HepG2 (cell line): ENCODE measurements around the gene SLIRP. TPM values are rescaled to one million over a fixed set of nuclear protein-coding genes. Genes with fewer than 3 reads are reported as not detected.
"Not testable (repeated sequence)": the region's sequence is repeated elsewhere in the genome, so short reads cannot be mapped to it uniquely, and the experiment has no call there.

Experiments used
- ATAC-seq: fragments of 200-7000 bp; cut with Tn5 transposase; 3 replicates; pipeline ENCODE4 v1.9.1; 2020; ENCODE audit warnings: mild to moderate bottlenecking, moderate library complexity
- BruUV-seq: library from RNA; stranded (reverse); fragments of 400-500 nt; replicated peaks from 2 replicates; lab custom pipeline; 2021; lab: Mats Ljungman, UMichigan
- CTCF ChIA-PET: fragments of 300-600 bp; formaldehyde crosslinking; extraction: SDS; loops from one replicate; lab custom pipeline; 2021; ENCODE audit warnings: low total read pairs, inconsistent platforms, low intra/inter-chr PET ratio; lab: Yijun Ruan, JAX
- POLR2A ChIA-PET: fragments of 350-600 bp; sonication (Branson Sonifier 250); formaldehyde crosslinking; loops from one replicate; lab custom pipeline; 2020; ENCODE audit warnings: antibody characterized with exemption, inconsistent platforms; lab: Yijun Ruan, JAX
- DNase-seq: peaks from one replicate; pipeline ENCODE4 v3.0.0-alpha.2; 2015; ENCODE audit warnings: low spot score
- FAIRE-seq: peaks from 3 replicates; lab custom pipeline; 2011; peaks lifted over from hg19 to GRCh38; lab: Jason Lieb, UNC
- H2AFZ ChIP-seq: one replicate; pipeline ENCODE4 v1.6.1; 2011; ENCODE audit warnings: low read length, inconsistent platforms
- H3K27ac ChIP-seq: fragments of 300-600 bp; 3 replicates; pipeline ENCODE4 v1.8.0; 2011; ENCODE audit warnings: mixed run types, mild to moderate bottlenecking, mixed read lengths, low read length, inconsistent platforms; ENCODE audit not compliant: insufficient read depth; ENCODE audit errors: extremely low read length
- H3K27me3 ChIP-seq, 2 experiments: fragments of 200-600 bp in 1 of 2; 2 replicates in 1 of 2; 3 replicates in 1 of 2; pipeline versions ENCODE4 v1.6.0 to v1.8.0; 2011; ENCODE audit warnings: low read length in 2 of 2, mild to moderate bottlenecking in 2 of 2, moderate library complexity in 2 of 2, inconsistent platforms in 1 of 2; ENCODE audit not compliant: insufficient read depth in 2 of 2, control insufficient read depth in 1 of 2
- H3K36me3 ChIP-seq, 2 experiments: fragments of 200-600 bp in 1 of 2; replicated peaks in 1 of 2; 2 replicates in 1 of 2; 3 replicates in 1 of 2; pipeline versions ENCODE4 v1.5.1 to v1.8.0; 2011; ENCODE audit warnings: low read length in 2 of 2, inconsistent platforms in 1 of 2; ENCODE audit not compliant: insufficient read depth in 2 of 2, control insufficient read depth in 1 of 2
- H3K4me1 ChIP-seq: 2 replicates; pipeline ENCODE4 v1.5.1; 2012; ENCODE audit warnings: low read length, inconsistent platforms; ENCODE audit not compliant: insufficient read depth
- H3K4me2 ChIP-seq: 2 replicates; pipeline ENCODE4 v1.6.0; 2011; ENCODE audit warnings: low read depth, low read length, inconsistent platforms
- H3K4me3 ChIP-seq, 3 experiments: fragments of 200-600 bp in 1 of 3; sonication (generic), shearing (Covaris generic) in 1 of 3; replicated peaks in 1 of 3; 2 replicates each; pipeline ENCODE4 v1.5.1; 2011 to 2016; ENCODE audit warnings: low read length in 3 of 3, inconsistent platforms in 2 of 3, low read depth in 2 of 3, mild to moderate bottlenecking in 2 of 3, control low read depth in 1 of 3, mixed read lengths in 1 of 3; ENCODE audit not compliant: insufficient read depth in 1 of 3
- H3K79me2 ChIP-seq: one replicate; pipeline ENCODE4 v1.6.1; 2011; ENCODE audit warnings: low read length, inconsistent platforms; ENCODE audit not compliant: insufficient read depth
- H3K9ac ChIP-seq: 2 replicates; pipeline ENCODE4 v1.6.0; 2011; ENCODE audit warnings: mild to moderate bottlenecking, low read depth, low read length, inconsistent platforms; ENCODE audit not compliant: insufficient read depth
- H3K9me3 ChIP-seq: 2 replicates; pipeline ENCODE4 v1.5.1; 2012; ENCODE audit warnings: mild to moderate bottlenecking, low read length
- H4K20me1 ChIP-seq: 2 replicates; pipeline ENCODE4 v1.6.0; 2011; ENCODE audit warnings: inconsistent platforms, mild to moderate bottlenecking, low read length, moderate library complexity; ENCODE audit not compliant: insufficient read depth
- BRCA1 ChIP-seq: sonication (generic); formaldehyde crosslinking; IDR thresholded peaks from 2 replicates; pipeline ENCODE4 v1.4.0; 2020; ENCODE audit warnings: missing genetic modification reagents
- KAT8 ChIP-seq: IDR thresholded peaks from 2 replicates; pipeline ENCODE4 v1.6.1; 2016; ENCODE audit warnings: missing genetic modification reagents, missing compliant biosample characterization
- SNRNP70 ChIP-seq: fragments of 200-400 bp; formaldehyde crosslinking; IDR thresholded peaks from 2 replicates; pipeline ENCODE4 v1.6.1; 2017; ENCODE audit warnings: mild to moderate bottlenecking, low read depth, low read length, moderate library complexity
- YY1 ChIP-seq: IDR thresholded peaks from 2 replicates; pipeline ENCODE4 v1.6.1; 2011; ENCODE audit warnings: low read length, low read depth, moderate library complexity, mild to moderate bottlenecking; ENCODE audit not compliant: insufficient read depth, insufficient replicate concordance
- ZNF253 ChIP-seq: sonication (generic); formaldehyde crosslinking; IDR thresholded peaks from 2 replicates; pipeline ENCODE4 v1.8.0; 2022; ENCODE audit warnings: mild to moderate bottlenecking, missing genetic modification reagents, borderline replicate concordance
- ZNF605 ChIP-seq: sonication (generic); formaldehyde crosslinking; IDR thresholded peaks from 2 replicates; pipeline ENCODE4 v1.8.0; 2022; ENCODE audit warnings: mild to moderate bottlenecking, missing genetic modification reagents
- ZNF652 ChIP-seq: IDR thresholded peaks from 2 replicates; pipeline ENCODE4 v1.6.1; 2016; ENCODE audit warnings: low read depth, borderline replicate concordance
- WGBS: methylation state at CpG from one replicate; pipeline ENCODE4 v1.1.6; 2017; ENCODE audit warnings: low lambda C conversion rate; 5-methylcytosine and 5-hydroxymethylcytosine counted together
- in situ Hi-C: cut with HindIII; loops from 2 replicates; pipeline ENCODE4 v1.10.0; 2017; ENCODE audit warnings: low pct_unique_long_range_greater_than_20kb; ENCODE audit not compliant: extremely low pct_ligation_motif_present
- intact Hi-C: fragments of 100-400 bp; cut with micrococcal nuclease; formaldehyde crosslinking; loops from one replicate; pipeline ENCODE4 v1.10.0; 2022; ENCODE audit not compliant: unreplicated experiment
- polyA plus RNA-seq, 8 experiments: library from polyadenylated mRNA; depleted of rRNA in 3 of 8; stranded (reverse) in 7 of 8; unstranded in 1 of 8; fragments of >200 nt; fragmentation: Illumina TruSeq in 4 of 8; extraction: Trizol in 4 of 8; gene quantifications; 2 replicates each; pipeline versions ENCODE4 v1.2.1 to v1.2.3, GENCODE V29; 2011 to 2016; ENCODE audit warnings: low read depth in 4 of 8, missing spikeins in 1 of 8, mixed read lengths in 1 of 8; ENCODE audit not compliant: insufficient read depth in 1 of 8
- total RNA-seq, 5 experiments: library from RNA; depleted of rRNA; stranded (reverse); fragments of >200 nt; fragmentation: Illumina TruSeq; extraction: Trizol; gene quantifications; 2 replicates each; pipeline ENCODE4 v1.2.3, GENCODE V29; 2016; ENCODE audit warnings: low read depth in 1 of 5
- TF ChIP-seq, protein P1 (sequence below): sonication (generic); formaldehyde crosslinking; conservative IDR thresholded peaks from 2 replicates; pipeline ENCODE4 v1.8.0; 2022; ENCODE audit warnings: mild to moderate bottlenecking, moderate library complexity, missing genetic modification reagents

Gene SLIRP
- total and polyA plus RNA-seq, 2 of the 13 experiments (the other 11 are each of a cell fraction or from before 2014, with no cell fraction given), result 281 to 548 TPM

DNA sequence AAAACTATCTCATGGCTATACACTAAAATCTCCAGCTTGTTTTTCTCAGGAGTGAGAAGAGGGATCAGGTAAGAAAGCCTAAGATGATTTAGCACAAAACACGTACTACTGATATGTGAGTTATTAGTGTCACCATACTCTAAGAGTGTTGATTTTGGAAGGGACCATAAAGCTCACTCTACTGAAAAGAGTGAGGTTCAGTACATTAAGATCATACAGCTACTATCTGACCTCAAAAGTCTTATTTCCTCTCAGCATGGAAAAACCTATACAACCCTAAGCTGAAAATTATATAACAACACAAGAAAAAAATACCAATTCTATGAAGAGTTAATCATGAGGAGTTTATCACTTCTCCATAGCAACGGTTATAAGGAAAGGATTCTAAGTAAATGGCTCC lies 33.5 kb downstream of the SLIRP start:
- intact Hi-C loops, result no loop called here
- ChIA-PET CTCF (no interaction called here), POLR2A (no interaction called here)
- Histone ChIP-seq H3K4me3 (no peak overlapping the region), H4K20me1 (no peaks in the 10 kb centered on the region), H3K9me3 (no peaks in the 10 kb centered on the region), H3K27ac (no peak overlapping the region), H3K4me1 (no peaks in the 10 kb centered on the region), H3K27me3 (no peaks in the 10 kb centered on the region), H3K4me2 (no peak overlapping the region), H3K9ac (no peak overlapping the region), H2AFZ (no peak overlapping the region), H3K36me3 (peaks cover 11 to 64% of the 10 kb centered on the region in 2 experiments; a peak in 4 of 5 replicates), H3K79me2 (peaks cover 3% of the 10 kb centered on the region)
- TF ChIP-seq BRCA1 (CRISPR knock-in tag), result no peak
- TF ChIP-seq, protein P1, sequence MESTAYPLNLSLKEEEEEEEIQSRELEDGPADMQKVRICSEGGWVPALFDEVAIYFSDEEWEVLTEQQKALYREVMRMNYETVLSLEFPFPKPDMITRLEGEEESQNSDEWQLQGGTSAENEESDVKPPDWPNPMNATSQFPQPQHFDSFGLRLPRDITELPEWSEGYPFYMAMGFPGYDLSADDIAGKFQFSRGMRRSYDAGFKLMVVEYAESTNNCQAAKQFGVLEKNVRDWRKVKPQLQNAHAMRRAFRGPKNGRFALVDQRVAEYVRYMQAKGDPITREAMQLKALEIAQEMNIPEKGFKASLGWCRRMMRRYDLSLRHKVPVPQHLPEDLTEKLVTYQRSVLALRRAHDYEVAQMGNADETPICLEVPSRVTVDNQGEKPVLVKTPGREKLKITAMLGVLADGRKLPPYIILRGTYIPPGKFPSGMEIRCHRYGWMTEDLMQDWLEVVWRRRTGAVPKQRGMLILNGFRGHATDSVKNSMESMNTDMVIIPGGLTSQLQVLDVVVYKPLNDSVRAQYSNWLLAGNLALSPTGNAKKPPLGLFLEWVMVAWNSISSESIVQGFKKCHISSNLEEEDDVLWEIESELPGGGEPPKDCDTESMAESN, result no peak
- FAIRE-seq (no peak), ATAC-seq (no peak), DNase-seq (no peak)
- BruUV-seq, result no TSS peak
- in situ Hi-C loops, result no loop called here
- 93% methylated on average over 2 of the region's 2 CpGs for WGBS

DNA sequence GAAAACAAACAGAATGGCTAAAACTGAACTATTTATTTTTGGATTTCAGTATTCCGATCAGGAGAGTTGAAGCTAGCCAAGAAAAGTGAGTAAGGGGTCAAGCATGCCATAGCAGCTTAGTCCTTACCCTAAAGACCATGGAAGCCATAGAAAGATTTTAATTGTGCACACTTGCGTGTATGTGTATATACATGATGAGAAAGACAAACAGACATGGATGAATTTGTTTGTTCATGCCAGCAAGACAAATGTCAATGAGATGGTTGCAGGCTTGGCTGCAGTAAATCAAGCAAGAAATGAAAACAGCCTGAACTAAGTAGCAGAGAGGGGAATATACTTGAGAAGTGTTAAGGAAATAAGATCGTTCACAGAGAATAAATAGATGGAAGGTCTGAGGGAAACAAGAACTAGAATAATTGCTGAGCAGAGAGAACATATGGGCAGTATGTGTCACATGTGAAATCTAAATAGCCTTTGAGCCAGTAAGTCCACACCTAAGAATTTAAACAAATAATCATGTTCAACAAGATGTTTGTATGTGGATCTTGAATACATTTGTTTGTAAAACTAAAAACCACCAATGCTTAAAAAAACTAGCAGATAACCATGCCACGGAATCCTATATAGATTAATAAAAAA lies 38.3 kb downstream of the SLIRP start:
- FAIRE-seq, result no peak
- WGBS, result 94% methylated on average over 4 of the region's 4 CpGs
- no peaks in the 10 kb centered on the region for H4K20me1 ChIP-seq
- H3K9me3 ChIP-seq, result no peaks in the 10 kb centered on the region
- DNase-seq, result no peak
- peaks cover 11 to 60% of the 10 kb centered on the region in 2 experiments; a peak in 4 of 5 replicates for H3K36me3 ChIP-seq
- H3K27ac ChIP-seq, result no peak overlapping the region
- H3K4me3 ChIP-seq, result no peak overlapping the region
- no peak for ATAC-seq
- H3K27me3 ChIP-seq, result no peaks in the 10 kb centered on the region
- peaks cover 3% of the 10 kb centered on the region for H3K79me2 ChIP-seq
- no peak overlapping the region for H3K9ac ChIP-seq
- intact Hi-C loops (no loop called here), in situ Hi-C loops (no loop called here)
- no peak overlapping the region for H3K4me2 ChIP-seq
- BruUV-seq, result no TSS peak
- TF ChIP-seq SNRNP70, result no peak
- no peak for TF ChIP-seq YY1
- no peak for TF ChIP-seq KAT8 (CRISPR knock-in tag)
- TF ChIP-seq ZNF605 (CRISPR knock-in tag), result no peak
- no peak for TF ChIP-seq ZNF652
- no peak for TF ChIP-seq ZNF253 (CRISPR knock-in tag)
- no peaks in the 10 kb centered on the region for H3K4me1 ChIP-seq
- ChIA-PET POLR2A (no interaction called here), CTCF (no interaction called here)
- H2AFZ ChIP-seq, result no peak overlapping the region

DNA sequence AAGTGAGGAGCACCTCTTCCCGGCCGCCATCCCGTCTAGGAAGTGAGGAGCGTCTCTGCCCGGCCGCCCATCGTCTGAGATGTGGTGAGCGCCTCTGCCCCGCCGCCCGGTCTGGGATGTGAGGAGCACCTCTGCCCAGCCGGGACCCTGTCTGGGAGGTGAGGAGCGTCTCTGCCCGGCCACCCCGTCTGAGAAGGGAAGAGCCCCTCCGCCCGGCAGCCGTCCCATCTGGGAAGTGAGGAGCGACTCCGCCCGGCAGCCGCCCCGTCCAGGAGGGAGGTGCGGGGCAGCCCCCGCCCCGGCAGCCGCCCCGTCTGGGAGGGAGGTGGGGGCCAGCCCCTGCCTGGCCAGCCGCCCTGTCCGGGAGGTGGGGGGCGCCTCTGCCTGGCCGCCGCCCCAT lies 39.5 kb downstream of the SLIRP start:
- 97% methylated on average over 27 of the region's 33 CpGs for WGBS
- H3K4me2 ChIP-seq, H4K20me1 ChIP-seq, intact Hi-C loops, H3K4me3 ChIP-seq, ATAC-seq, H3K9me3 ChIP-seq, POLR2A ChIA-PET, CTCF ChIA-PET, H3K79me2 ChIP-seq, H2AFZ ChIP-seq, in situ Hi-C loops, DNase-seq, H3K27me3 ChIP-seq, FAIRE-seq, H3K27ac ChIP-seq, BruUV-seq, H3K4me1 ChIP-seq, H3K9ac ChIP-seq: not testable (repeated sequence)
- peaks cover 13 to 58% of the 10 kb centered on the region in 2 experiments; a peak in 4 of 5 replicates for H3K36me3 ChIP-seq
